Measurements from ENCODE around the gene GATAD2A. TPM values are rescaled to one million over a fixed set of nuclear protein-coding genes. Genes with fewer than 3 reads are reported as not detected.
A peak's percentile ranks its signal among the peaks of the same experiment; 100 is the strongest.

The GATAD2A gene
- total RNA-seq, 1 donor from 2014 or later = 91.0 TPM

DNA sequence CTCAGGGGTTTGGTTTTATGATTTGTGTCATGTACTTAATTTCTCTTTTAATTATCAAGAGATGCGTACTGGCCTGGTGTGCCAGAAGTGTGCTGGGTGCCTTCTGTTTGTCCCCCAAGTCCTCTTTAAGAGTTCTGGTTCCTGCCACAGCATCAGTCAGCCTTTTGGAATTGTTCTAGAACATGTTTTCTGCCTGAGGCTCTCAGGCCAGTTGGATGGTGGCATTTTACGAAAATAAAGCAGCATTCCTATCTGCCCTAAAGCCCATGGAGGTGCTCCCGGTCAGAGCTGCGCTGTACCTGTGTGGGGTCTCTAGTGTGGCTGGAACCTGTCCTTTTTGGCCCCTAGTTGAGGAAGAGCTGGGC is 55.8 kb downstream of the GATAD2A start:
- no peak for DNase-seq (ENCODE audit: low spot score, unreplicated experiment)
- Mint-ChIP-seq H3K27me3 (no peaks in the 10 kb centered on the region), H3K4me3 (ENCODE audit: low read depth) (no peak overlapping the region), H3K27ac (peak overlapping the region; percentile 88), H3K9me3 (ENCODE audit: low read depth) (no peaks in the 10 kb centered on the region), H3K36me3 (ENCODE audit: insufficient read depth) (peaks cover 9% of the 10 kb centered on the region), H3K4me1 (ENCODE audit: low read depth) (peaks cover 49% of the 10 kb centered on the region)
- TF ChIP-seq, protein P1, sequence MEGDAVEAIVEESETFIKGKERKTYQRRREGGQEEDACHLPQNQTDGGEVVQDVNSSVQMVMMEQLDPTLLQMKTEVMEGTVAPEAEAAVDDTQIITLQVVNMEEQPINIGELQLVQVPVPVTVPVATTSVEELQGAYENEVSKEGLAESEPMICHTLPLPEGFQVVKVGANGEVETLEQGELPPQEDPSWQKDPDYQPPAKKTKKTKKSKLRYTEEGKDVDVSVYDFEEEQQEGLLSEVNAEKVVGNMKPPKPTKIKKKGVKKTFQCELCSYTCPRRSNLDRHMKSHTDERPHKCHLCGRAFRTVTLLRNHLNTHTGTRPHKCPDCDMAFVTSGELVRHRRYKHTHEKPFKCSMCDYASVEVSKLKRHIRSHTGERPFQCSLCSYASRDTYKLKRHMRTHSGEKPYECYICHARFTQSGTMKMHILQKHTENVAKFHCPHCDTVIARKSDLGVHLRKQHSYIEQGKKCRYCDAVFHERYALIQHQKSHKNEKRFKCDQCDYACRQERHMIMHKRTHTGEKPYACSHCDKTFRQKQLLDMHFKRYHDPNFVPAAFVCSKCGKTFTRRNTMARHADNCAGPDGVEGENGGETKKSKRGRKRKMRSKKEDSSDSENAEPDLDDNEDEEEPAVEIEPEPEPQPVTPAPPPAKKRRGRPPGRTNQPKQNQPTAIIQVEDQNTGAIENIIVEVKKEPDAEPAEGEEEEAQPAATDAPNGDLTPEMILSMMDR (IDR thresholded peaks at IDR 0.05; ENCODE audit: unreplicated experiment) = no peak

DNA sequence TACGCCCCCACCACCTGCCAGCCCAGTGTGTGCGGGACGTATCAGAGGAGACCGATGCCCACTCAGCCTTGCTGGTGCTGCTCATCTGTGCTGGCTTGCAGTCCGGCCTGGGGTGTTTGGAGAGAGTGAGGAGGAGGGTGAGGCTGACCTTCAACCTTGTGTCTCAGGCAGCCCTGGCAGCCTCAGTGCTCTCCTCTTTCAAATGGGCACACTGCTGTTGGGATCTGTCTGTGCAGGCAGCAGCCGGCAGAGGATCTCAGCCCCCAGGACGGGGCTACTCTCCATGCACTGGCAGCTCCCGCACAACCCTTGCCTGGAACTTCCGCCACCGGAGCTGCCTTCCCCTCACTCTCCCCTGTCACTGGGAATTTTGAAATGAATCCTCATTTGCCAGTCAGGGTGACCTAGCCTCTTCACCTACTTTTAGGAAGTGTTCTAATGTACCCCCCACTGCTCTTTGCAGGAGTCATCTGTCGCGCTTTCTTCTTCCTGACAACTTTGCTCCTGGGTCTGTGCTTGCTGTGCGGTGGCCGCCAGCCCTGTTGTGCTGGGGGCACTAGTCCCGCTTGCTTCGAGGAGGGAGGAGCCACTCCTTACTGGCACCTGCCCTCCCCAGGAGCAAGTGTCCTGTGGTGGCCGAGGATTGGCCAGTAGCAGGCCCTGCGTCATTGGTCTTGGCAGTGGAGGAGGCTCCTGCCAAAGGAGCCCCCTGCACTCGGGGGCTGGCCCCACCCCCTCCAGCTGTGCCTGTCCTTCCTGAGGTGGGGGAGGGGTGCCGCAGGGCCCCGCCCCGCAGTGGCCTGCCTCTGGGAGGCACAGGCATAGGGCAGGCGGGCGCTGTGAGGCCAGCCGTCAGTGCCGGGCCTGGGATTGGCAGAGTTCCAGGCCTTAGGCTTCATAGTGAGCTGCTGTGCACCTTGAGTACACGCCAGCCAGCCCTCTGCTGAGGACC is 56.5 kb downstream of the GATAD2A start:
- peaks cover 16% of the 10 kb centered on the region for H3K36me3 Mint-ChIP-seq (ENCODE audit: insufficient read depth)
- peak; percentile 27 for DNase-seq (ENCODE audit: low spot score, unreplicated experiment)
- H3K9me3 Mint-ChIP-seq (ENCODE audit: low read depth) = peaks cover 3% of the 10 kb centered on the region
- H3K27me3 Mint-ChIP-seq = no peaks in the 10 kb centered on the region
- H3K27ac Mint-ChIP-seq = peak overlapping the region; percentile 97
- no peak overlapping the region for H3K4me3 Mint-ChIP-seq (ENCODE audit: low read depth)
- peaks cover 47% of the 10 kb centered on the region for H3K4me1 Mint-ChIP-seq (ENCODE audit: low read depth)
- TF ChIP-seq, protein P1 (IDR thresholded peaks at IDR 0.05; ENCODE audit: unreplicated experiment) = no peak

DNA sequence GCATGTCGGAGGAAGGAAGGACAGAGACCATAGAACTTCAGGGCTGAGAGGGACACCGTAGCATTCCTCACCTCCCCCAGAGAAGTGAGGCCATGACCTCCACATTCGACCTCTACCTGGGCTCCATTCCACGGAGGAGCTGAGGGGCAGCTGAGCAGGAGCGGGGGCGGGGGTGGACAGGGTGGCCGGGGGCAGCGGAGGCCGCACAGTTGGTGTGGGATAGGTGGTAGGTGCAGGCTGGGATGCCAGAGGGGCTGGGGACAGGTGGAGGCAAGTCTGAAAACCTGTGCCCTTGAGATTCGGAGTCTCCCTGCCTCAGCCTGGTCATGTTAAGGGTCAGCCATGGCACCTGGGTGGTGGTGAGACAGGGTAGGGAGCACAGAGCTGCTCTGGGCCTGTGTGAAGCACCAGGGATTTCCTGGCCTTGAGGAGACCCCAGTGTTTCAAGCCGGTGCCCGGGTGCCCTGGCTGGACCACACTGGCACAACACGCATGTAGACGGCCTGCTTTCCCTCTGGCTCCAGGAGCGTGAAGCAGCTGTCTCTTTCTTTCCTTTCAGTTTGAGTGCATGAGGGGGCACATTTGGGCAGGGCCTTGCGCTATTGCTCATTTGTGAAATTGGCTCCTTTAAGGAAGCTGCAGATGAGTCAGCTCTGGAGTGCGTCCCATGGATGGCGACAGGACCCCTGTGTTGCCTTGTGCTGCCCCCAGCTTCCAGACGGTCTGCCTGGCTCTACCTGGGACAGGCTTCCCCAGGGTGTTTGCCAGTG is 58.1 kb downstream of the GATAD2A start:
- Mint-ChIP-seq H3K4me1 (ENCODE audit: low read depth) (peaks cover 43% of the 10 kb centered on the region), H3K4me3 (ENCODE audit: low read depth) (no peak overlapping the region), H3K9me3 (ENCODE audit: low read depth) (peaks cover 16% of the 10 kb centered on the region), H3K27me3 (no peaks in the 10 kb centered on the region), H3K27ac (peak overlapping the region; percentile 97), H3K36me3 (ENCODE audit: insufficient read depth) (peaks cover 32% of the 10 kb centered on the region)
- DNase-seq (ENCODE audit: low spot score, unreplicated experiment) = no peak
- TF ChIP-seq, protein P1 (IDR thresholded peaks at IDR 0.05; ENCODE audit: unreplicated experiment) = no peak

DNA sequence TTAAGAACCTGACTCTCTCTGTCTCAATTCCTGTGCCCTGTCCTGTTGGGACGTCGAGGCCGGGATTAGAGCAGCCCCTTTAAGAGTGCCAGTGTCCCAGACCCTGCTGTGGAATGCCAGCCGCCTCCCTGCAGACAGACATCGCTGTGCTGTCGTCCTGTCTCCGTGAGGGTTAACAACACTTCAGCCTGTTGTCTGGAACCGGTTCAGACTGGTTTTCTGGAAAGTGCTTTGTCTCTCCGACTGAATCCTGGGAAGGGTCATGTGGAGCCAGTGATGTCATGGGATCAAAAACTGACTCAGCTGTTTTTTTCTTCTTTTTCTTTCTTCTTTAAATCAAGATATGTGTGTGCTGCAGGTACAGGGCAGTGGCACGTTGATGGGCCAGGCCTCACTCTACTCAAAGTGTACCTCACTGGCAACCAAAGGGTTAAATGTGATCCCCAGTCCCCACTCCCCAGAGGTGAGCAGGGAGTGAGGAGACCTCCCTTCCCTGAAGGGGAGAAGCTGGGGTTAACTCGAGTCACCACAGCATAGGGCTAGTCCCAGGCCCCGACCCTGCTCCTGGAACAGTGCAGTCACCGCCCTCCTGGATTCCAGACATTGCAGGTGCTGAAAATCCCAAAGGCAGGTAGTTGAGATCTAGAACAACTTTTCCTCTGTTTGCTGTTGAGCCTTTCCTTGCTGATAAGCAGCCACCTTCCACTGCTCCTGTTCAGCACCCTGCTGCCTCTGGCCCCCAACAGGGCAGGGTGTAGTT is 59.0 kb downstream of the GATAD2A start:
- Mint-ChIP-seq H3K27ac (peak overlapping the region; percentile 97), H3K4me3 (ENCODE audit: low read depth) (peak overlapping the region; percentile 19), H3K36me3 (ENCODE audit: insufficient read depth) (peaks cover 38% of the 10 kb centered on the region), H3K27me3 (no peaks in the 10 kb centered on the region), H3K4me1 (ENCODE audit: low read depth) (peaks cover 42% of the 10 kb centered on the region), H3K9me3 (ENCODE audit: low read depth) (peaks cover 20% of the 10 kb centered on the region)
- DNase-seq (ENCODE audit: low spot score, unreplicated experiment) = no peak
- TF ChIP-seq, protein P1 (IDR thresholded peaks at IDR 0.05; ENCODE audit: unreplicated experiment) = no peak

All from progenitor cell of endocrine pancreas (in vitro differentiated cells).